Esophagus squamous epithelium (tissue), 4 donors: ENCODE data around the gene IFNAR2.

ENCODE experiments used
- POLR2A ChIP-seq, 4 donors: fragments of 450-650 bp; IDR thresholded peaks; one replicate each; pipeline ENCODE4 v1.6.1; 2017; ENCODE audit warnings: antibody characterized with exemption in 4 of 4, mild to moderate bottlenecking in 4 of 4, moderate library complexity in 3 of 4
- TF ChIP-seq, protein P1 (sequence below), 6 experiments: fragments of 450-650 bp in 4 of 6; fragments of 200-600 bp in 2 of 6; sonication (generic) in 2 of 6; IDR thresholded peaks; one replicate each; pipeline ENCODE4 v1.5.1; 2016 to 2019; ENCODE audit warnings: antibody characterized with exemption in 6 of 6, mild to moderate bottlenecking in 4 of 6, moderate library complexity in 4 of 6

GRCh38 chr21:33270986-33271385, 41.2 kb downstream of the IFNAR2 start:
- TF ChIP-seq, protein P1, sequence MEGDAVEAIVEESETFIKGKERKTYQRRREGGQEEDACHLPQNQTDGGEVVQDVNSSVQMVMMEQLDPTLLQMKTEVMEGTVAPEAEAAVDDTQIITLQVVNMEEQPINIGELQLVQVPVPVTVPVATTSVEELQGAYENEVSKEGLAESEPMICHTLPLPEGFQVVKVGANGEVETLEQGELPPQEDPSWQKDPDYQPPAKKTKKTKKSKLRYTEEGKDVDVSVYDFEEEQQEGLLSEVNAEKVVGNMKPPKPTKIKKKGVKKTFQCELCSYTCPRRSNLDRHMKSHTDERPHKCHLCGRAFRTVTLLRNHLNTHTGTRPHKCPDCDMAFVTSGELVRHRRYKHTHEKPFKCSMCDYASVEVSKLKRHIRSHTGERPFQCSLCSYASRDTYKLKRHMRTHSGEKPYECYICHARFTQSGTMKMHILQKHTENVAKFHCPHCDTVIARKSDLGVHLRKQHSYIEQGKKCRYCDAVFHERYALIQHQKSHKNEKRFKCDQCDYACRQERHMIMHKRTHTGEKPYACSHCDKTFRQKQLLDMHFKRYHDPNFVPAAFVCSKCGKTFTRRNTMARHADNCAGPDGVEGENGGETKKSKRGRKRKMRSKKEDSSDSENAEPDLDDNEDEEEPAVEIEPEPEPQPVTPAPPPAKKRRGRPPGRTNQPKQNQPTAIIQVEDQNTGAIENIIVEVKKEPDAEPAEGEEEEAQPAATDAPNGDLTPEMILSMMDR (IDR thresholded peaks at IDR 0.05) = no peak
- no peak for TF ChIP-seq POLR2A (IDR thresholded peaks at IDR 0.05)
